NB4 (cell line): ENCODE measurements around the gene EFNA3.

Experiments
- POLR2A ChIP-seq: IDR thresholded peaks from 2 replicates; pipeline ENCODE4 v1.6.1; 2011; ENCODE audit warnings: mild to moderate bottlenecking; ENCODE audit not compliant: insufficient read length; ENCODE audit errors: extremely low read depth
- TF ChIP-seq, protein P1 (sequence below): IDR thresholded peaks from one replicate; pipeline ENCODE4 v1.5.1; 2012; ENCODE audit warnings: low read depth, low read length
- TF ChIP-seq, protein P2 (sequence below): IDR thresholded peaks from 2 replicates; pipeline ENCODE4 v1.6.1; 2011; ENCODE audit warnings: low read depth, low read length

DNA sequence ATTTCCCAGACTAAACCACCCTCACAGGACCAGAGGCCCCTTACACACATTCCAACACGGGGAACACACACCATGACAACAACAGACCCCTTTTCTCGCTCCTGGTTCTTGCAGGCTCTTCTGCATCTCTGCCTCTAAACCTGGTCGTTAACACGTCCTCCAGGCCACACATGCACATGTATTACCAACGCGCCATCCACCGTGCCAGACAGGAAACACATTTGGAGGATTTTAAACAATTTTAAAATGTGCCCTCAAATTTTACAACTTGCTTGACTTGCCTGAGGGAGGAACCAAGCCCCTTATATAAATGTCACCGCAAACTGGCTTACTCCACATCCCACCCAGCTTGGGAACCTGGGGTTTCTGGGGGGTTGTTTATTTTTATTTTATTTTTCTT lies 32.2 kb downstream of the EFNA3 start:
- TF ChIP-seq, protein P1, sequence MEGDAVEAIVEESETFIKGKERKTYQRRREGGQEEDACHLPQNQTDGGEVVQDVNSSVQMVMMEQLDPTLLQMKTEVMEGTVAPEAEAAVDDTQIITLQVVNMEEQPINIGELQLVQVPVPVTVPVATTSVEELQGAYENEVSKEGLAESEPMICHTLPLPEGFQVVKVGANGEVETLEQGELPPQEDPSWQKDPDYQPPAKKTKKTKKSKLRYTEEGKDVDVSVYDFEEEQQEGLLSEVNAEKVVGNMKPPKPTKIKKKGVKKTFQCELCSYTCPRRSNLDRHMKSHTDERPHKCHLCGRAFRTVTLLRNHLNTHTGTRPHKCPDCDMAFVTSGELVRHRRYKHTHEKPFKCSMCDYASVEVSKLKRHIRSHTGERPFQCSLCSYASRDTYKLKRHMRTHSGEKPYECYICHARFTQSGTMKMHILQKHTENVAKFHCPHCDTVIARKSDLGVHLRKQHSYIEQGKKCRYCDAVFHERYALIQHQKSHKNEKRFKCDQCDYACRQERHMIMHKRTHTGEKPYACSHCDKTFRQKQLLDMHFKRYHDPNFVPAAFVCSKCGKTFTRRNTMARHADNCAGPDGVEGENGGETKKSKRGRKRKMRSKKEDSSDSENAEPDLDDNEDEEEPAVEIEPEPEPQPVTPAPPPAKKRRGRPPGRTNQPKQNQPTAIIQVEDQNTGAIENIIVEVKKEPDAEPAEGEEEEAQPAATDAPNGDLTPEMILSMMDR: no peak
- no peak for TF ChIP-seq POLR2A
- TF ChIP-seq, protein P2, sequence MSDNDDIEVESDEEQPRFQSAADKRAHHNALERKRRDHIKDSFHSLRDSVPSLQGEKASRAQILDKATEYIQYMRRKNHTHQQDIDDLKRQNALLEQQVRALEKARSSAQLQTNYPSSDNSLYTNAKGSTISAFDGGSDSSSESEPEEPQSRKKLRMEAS: no peak
